Glutamatergic neuron (in vitro differentiated cells): ENCODE measurements around the gene GSTO2. TPM values are rescaled to one million over a fixed set of nuclear protein-coding genes. Genes with fewer than 3 reads are reported as not detected.

Source experiments
- DNase-seq: peaks from one replicate; pipeline ENCODE4 v3.0.0; 2022
- H3K27ac Mint-ChIP-seq: one replicate; pipeline ENCODE4 v1.8.0; 2020; ENCODE audit warnings: mild to moderate bottlenecking, mixed read lengths, inconsistent platforms; ENCODE audit not compliant: unreplicated experiment
- H3K27me3 Mint-ChIP-seq: one replicate; pipeline ENCODE4 v1.8.0; 2020; ENCODE audit warnings: mild to moderate bottlenecking, moderate library complexity, mixed read lengths, inconsistent platforms; ENCODE audit not compliant: unreplicated experiment
- H3K36me3 Mint-ChIP-seq: one replicate; pipeline ENCODE4 v1.8.0; 2020; ENCODE audit warnings: mild to moderate bottlenecking, mixed read lengths, inconsistent platforms; ENCODE audit not compliant: unreplicated experiment
- H3K4me1 Mint-ChIP-seq: one replicate; pipeline ENCODE4 v1.8.0; 2020; ENCODE audit warnings: mild to moderate bottlenecking, low read depth, mixed read lengths, inconsistent platforms; ENCODE audit not compliant: unreplicated experiment
- H3K4me3 Mint-ChIP-seq: one replicate; pipeline ENCODE4 v1.8.0; 2020; ENCODE audit warnings: mild to moderate bottlenecking, mixed read lengths, inconsistent platforms; ENCODE audit not compliant: unreplicated experiment
- H3K9me3 Mint-ChIP-seq: one replicate; pipeline ENCODE4 v1.8.0; 2020; ENCODE audit warnings: mild to moderate bottlenecking, moderate library complexity, mixed read lengths, inconsistent platforms; ENCODE audit not compliant: unreplicated experiment
- total RNA-seq: library from RNA; stranded (reverse); fragmentation: NEBNext Ultra II Directional; extraction: Animal tissue kit (Norgen Biotek cat#: 25700); gene quantifications from one replicate; pipeline ENCODE4 v1.2.1, GENCODE V29; 2021; ENCODE audit not compliant: unreplicated experiment
- TF ChIP-seq, protein P1 (sequence below): fragments of 200-600 bp; sonication (generic); IDR thresholded peaks from one replicate; pipeline ENCODE4 v1.5.0; 2021; ENCODE audit not compliant: partially characterized antibody, unreplicated experiment

Gene GSTO2
- total RNA-seq, 1 donor from 2014 or later: 2.0 TPM

GRCh38 chr10:104334561-104334960, 65.6 kb downstream of the GSTO2 start:
- peak overlapping the region; percentile 93 for H3K27ac Mint-ChIP-seq
- H3K9me3 Mint-ChIP-seq: peaks cover 10% of the 10 kb centered on the region
- TF ChIP-seq, protein P1, sequence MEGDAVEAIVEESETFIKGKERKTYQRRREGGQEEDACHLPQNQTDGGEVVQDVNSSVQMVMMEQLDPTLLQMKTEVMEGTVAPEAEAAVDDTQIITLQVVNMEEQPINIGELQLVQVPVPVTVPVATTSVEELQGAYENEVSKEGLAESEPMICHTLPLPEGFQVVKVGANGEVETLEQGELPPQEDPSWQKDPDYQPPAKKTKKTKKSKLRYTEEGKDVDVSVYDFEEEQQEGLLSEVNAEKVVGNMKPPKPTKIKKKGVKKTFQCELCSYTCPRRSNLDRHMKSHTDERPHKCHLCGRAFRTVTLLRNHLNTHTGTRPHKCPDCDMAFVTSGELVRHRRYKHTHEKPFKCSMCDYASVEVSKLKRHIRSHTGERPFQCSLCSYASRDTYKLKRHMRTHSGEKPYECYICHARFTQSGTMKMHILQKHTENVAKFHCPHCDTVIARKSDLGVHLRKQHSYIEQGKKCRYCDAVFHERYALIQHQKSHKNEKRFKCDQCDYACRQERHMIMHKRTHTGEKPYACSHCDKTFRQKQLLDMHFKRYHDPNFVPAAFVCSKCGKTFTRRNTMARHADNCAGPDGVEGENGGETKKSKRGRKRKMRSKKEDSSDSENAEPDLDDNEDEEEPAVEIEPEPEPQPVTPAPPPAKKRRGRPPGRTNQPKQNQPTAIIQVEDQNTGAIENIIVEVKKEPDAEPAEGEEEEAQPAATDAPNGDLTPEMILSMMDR: no peak
- H3K4me1 Mint-ChIP-seq: peaks cover 54% of the 10 kb centered on the region
- H3K27me3 Mint-ChIP-seq: peaks cover 7% of the 10 kb centered on the region
- no peak for DNase-seq
- H3K4me3 Mint-ChIP-seq: peak overlapping the region; percentile 89
- no peaks in the 10 kb centered on the region for H3K36me3 Mint-ChIP-seq

- peak overlapping the region; percentile 89 for H3K4me3 Mint-ChIP-seq
- H3K27me3 Mint-ChIP-seq: peaks cover 7% of the 10 kb centered on the region
- peaks cover 54% of the 10 kb centered on the region for H3K4me1 Mint-ChIP-seq
- no peaks in the 10 kb centered on the region for H3K36me3 Mint-ChIP-seq
- peak overlapping the region; percentile 93 for H3K27ac Mint-ChIP-seq
- peaks cover 10% of the 10 kb centered on the region for H3K9me3 Mint-ChIP-seq
- no peak for DNase-seq
- TF ChIP-seq, protein P1: no peak
Observed at GRCh38 chr10:104334965-104335650, 66.1 kb downstream of the GSTO2 start.

DNA sequence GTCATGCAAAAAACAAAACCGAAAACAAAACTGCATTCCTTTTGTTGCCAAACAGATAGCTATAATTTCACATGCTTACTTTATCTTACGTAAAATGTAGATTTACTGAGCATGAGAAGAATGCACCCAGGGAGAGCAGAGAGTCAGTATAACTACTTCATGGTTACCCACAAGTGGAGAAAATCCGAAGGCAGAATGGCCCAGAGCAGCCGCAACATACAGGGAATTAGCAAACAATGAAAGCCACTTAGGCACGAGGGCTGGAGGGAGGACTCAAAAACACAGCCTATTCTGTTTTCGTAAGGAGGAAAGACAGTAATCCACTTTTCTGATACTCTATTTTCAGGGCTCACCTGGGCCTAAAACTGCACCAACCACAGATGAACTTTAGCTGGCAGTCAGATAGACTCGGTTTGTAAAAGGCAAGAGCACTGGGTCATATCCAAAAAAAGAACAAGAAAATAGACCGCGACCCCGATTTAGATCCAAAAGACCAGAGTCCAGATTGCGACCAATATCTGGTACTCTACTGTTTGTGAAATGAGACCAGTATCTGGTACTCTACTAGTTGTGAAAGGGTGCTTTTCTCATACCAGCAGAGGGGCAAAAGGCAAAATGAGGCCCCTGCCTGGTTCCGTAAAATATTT, 68.0 kb downstream of the GSTO2 start:
- DNase-seq: no peak
- peaks cover 7% of the 10 kb centered on the region for H3K9me3 Mint-ChIP-seq
- no peaks in the 10 kb centered on the region for H3K36me3 Mint-ChIP-seq
- TF ChIP-seq, protein P1: no peak
- H3K4me1 Mint-ChIP-seq: peaks cover 41% of the 10 kb centered on the region
- peak overlapping the region; percentile 89 for H3K4me3 Mint-ChIP-seq
- peak overlapping the region; percentile 95 for H3K27ac Mint-ChIP-seq
- H3K27me3 Mint-ChIP-seq: peaks cover 10% of the 10 kb centered on the region

- peaks cover 10% of the 10 kb centered on the region for H3K27me3 Mint-ChIP-seq
- H3K9me3 Mint-ChIP-seq: peaks cover 7% of the 10 kb centered on the region
- no peak for DNase-seq
- H3K27ac Mint-ChIP-seq: peak overlapping the region; percentile 95
- H3K4me3 Mint-ChIP-seq: peak overlapping the region; percentile 89
- H3K4me1 Mint-ChIP-seq: peaks cover 38% of the 10 kb centered on the region
- no peaks in the 10 kb centered on the region for H3K36me3 Mint-ChIP-seq
- TF ChIP-seq, protein P1: no peak
Observed at GRCh38 chr10:104337521-104337984, 68.6 kb downstream of the GSTO2 start.
